IMR-90 (cell line): ENCODE data around the gene HSPB7. TPM values are rescaled to one million over a fixed set of nuclear protein-coding genes. Genes with fewer than 3 reads are reported as not detected.

ENCODE experiments used
- ATAC-seq: fragments of 200-7000 bp; cut with Tn5 transposase; 2 replicates; pipeline ENCODE4 v1.9.1; 2020; ENCODE audit warnings: low read depth, mild to moderate bottlenecking, moderate library complexity
- BruUV-seq: library from RNA; stranded (reverse); fragments of 400-500 nt; replicated peaks from 2 replicates; lab custom pipeline; 2021; lab: Mats Ljungman, UMichigan
- CTCF ChIA-PET: fragments of 300-600 bp; formaldehyde crosslinking; extraction: SDS; loops from one replicate; lab custom pipeline; 2021; ENCODE audit warnings: antibody characterized with exemption; lab: Yijun Ruan, JAX
- POLR2A ChIA-PET: fragments of 300-600 bp; sonication (Branson Sonifier 250); formaldehyde crosslinking; loops from one replicate; lab custom pipeline; 2022; ENCODE audit warnings: antibody characterized with exemption; ENCODE audit not compliant: unreplicated experiment; lab: Charles Lee
- DNase-seq: peaks from one replicate; pipeline ENCODE4 v3.0.0; 2013
- H2AFZ ChIP-seq: replicated peaks from 2 replicates; pipeline ENCODE3; 2013; ENCODE audit warnings: low read length, mild to moderate bottlenecking; ENCODE audit not compliant: poor library complexity
- H2AK5ac ChIP-seq: 2 replicates; pipeline ENCODE4 v1.6.1; 2013; ENCODE audit warnings: low read depth, low read length, inconsistent platforms
- H2AK9ac ChIP-seq: replicated peaks from 2 replicates; pipeline ENCODE3; 2013; ENCODE audit warnings: mild to moderate bottlenecking, low read depth, low read length, moderate library complexity; ENCODE audit not compliant: poor library complexity
- H2BK120ac ChIP-seq: 2 replicates; pipeline ENCODE4 v1.6.1; 2013; ENCODE audit warnings: low read depth, low read length, inconsistent platforms
- H2BK15ac ChIP-seq: 3 replicates; pipeline ENCODE4 v1.6.1; 2013; ENCODE audit warnings: low read depth, low read length, inconsistent platforms
- H2BK20ac ChIP-seq: 2 replicates; pipeline ENCODE4 v1.6.1; 2013; ENCODE audit warnings: low read depth, mild to moderate bottlenecking, inconsistent platforms, low read length, moderate library complexity
- H2BK5ac ChIP-seq: 2 replicates; pipeline ENCODE4 v1.6.1; 2013; ENCODE audit warnings: mild to moderate bottlenecking, low read depth, low read length, inconsistent platforms; ENCODE audit not compliant: poor library complexity, severe bottlenecking
- H3K14ac ChIP-seq: replicated peaks from 2 replicates; pipeline ENCODE4 v1.6.1; 2013; ENCODE audit warnings: low read depth, low read length, inconsistent platforms
- H3K18ac ChIP-seq: 2 replicates; pipeline ENCODE4 v1.6.1; 2013; ENCODE audit warnings: low read depth, low read length, control low read depth
- H3K23ac ChIP-seq: 2 replicates; pipeline ENCODE4 v1.6.1; 2013; ENCODE audit warnings: low read depth, low read length, inconsistent platforms
- H3K27ac ChIP-seq: 2 replicates; pipeline ENCODE4 v1.5.1; 2013; ENCODE audit warnings: mild to moderate bottlenecking, control low read depth, low read length; ENCODE audit not compliant: insufficient read depth
- H3K27me3 ChIP-seq: 2 replicates; pipeline ENCODE4 v1.6.1; 2013; ENCODE audit warnings: low read length; ENCODE audit not compliant: control insufficient read depth, insufficient read depth
- H3K36me3 ChIP-seq: 2 replicates; pipeline ENCODE4 v1.6.1; 2013; ENCODE audit warnings: low read length, mixed read lengths; ENCODE audit not compliant: control insufficient read depth, insufficient read depth
- H3K4ac ChIP-seq: 2 replicates; pipeline ENCODE4 v1.6.1; 2013; ENCODE audit warnings: low read depth, low read length, inconsistent platforms
- H3K4me1 ChIP-seq: 2 replicates; pipeline ENCODE4 v1.6.1; 2013; ENCODE audit warnings: low read length, mixed read lengths; ENCODE audit not compliant: control insufficient read depth, insufficient read depth
- H3K4me2 ChIP-seq: 2 replicates; pipeline ENCODE4 v1.6.1; 2013; ENCODE audit warnings: low read depth, mild to moderate bottlenecking, control low read depth, low read length, moderate library complexity
- H3K4me3 ChIP-seq: 2 replicates; pipeline ENCODE4 v1.5.1; 2013; ENCODE audit warnings: low read depth, mild to moderate bottlenecking, control low read depth, low read length, moderate library complexity; ENCODE audit not compliant: insufficient read depth
- H3K56ac ChIP-seq: 2 replicates; pipeline ENCODE4 v1.6.1; 2013; ENCODE audit warnings: low read length, inconsistent platforms; ENCODE audit not compliant: insufficient read depth; ENCODE audit errors: extremely low read depth
- H3K79me1 ChIP-seq, 2 experiments: 2 replicates each; pipeline ENCODE4 v1.6.1; 2013; ENCODE audit warnings: low read length in 2 of 2, inconsistent platforms in 1 of 2, low read depth in 1 of 2
- H3K9ac ChIP-seq: 2 replicates; pipeline ENCODE4 v1.6.1; 2013; ENCODE audit warnings: low read depth, low read length, control low read depth
- H3K9me1 ChIP-seq: 2 replicates; pipeline ENCODE4 v1.6.1; 2013; ENCODE audit warnings: low read length, inconsistent platforms; ENCODE audit not compliant: insufficient read depth
- H3K9me3 ChIP-seq: 2 replicates; pipeline ENCODE4 v1.6.1; 2013; ENCODE audit warnings: low read length; ENCODE audit not compliant: control insufficient read depth, insufficient read depth
- H4K20me1 ChIP-seq: 2 replicates; pipeline ENCODE4 v1.6.1; 2013; ENCODE audit warnings: low read length, inconsistent platforms; ENCODE audit not compliant: insufficient read depth
- H4K5ac ChIP-seq: 2 replicates; pipeline ENCODE4 v1.6.1; 2013; ENCODE audit warnings: mild to moderate bottlenecking, low read depth, low read length, control low read depth
- H4K8ac ChIP-seq, 2 experiments: 2 replicates each; pipeline ENCODE4 v1.6.1; 2013; ENCODE audit warnings: low read depth in 2 of 2, low read length in 2 of 2, control low read depth in 1 of 2, inconsistent platforms in 1 of 2
- H4K91ac ChIP-seq: 2 replicates; pipeline ENCODE4 v1.6.1; 2013; ENCODE audit warnings: low read depth, low read length, inconsistent platforms; ENCODE audit not compliant: insufficient read depth
- BHLHE40 ChIP-seq: fragments of 150-350 bp; IDR thresholded peaks from 2 replicates; pipeline ENCODE4 v1.6.1; 2016; ENCODE audit warnings: mild to moderate bottlenecking, low read depth, low read length
- FOS ChIP-seq: fragments of 150-350 bp; IDR thresholded peaks from 2 replicates; pipeline ENCODE4 v1.6.1; 2016; ENCODE audit warnings: low read depth, low read length
- MAFK ChIP-seq: IDR thresholded peaks from 2 replicates; pipeline ENCODE4 v1.6.1; 2012; ENCODE audit warnings: low read depth, low read length, improper control_type of control experiment
- MXI1 ChIP-seq: IDR thresholded peaks from 2 replicates; pipeline ENCODE4 v1.6.1; 2012; ENCODE audit warnings: low read depth, mild to moderate bottlenecking, low read length, moderate library complexity, borderline replicate concordance
- RAD21 ChIP-seq: IDR thresholded peaks from 2 replicates; pipeline ENCODE4 v1.6.1; 2012; ENCODE audit warnings: low read length, improper control_type of control experiment
- SMC3 ChIP-seq: fragments of 150-350 bp; IDR thresholded peaks from 2 replicates; pipeline ENCODE4 v1.6.1; 2016; ENCODE audit warnings: low read depth, mild to moderate bottlenecking, antibody characterized with exemption, low read length, moderate library complexity
- USF2 ChIP-seq: fragments of 150-350 bp; IDR thresholded peaks from 2 replicates; pipeline ENCODE4 v1.6.1; 2017; ENCODE audit warnings: mild to moderate bottlenecking, antibody characterized with exemption, low read length, low read depth
- WGBS, 2 experiments: methylation state at CpG; one replicate each; pipeline versions ENCODE4 v1.1.5 to v1.1.7; 2013; ENCODE audit warnings: missing lambda C conversion rate in 2 of 2; ENCODE audit not compliant: insufficient read length in 1 of 2; ENCODE audit errors: extremely low coverage in 2 of 2; 5-methylcytosine and 5-hydroxymethylcytosine counted together
- dilution Hi-C: fragments of 300-500 bp; cut with HindIII; formaldehyde crosslinking; loops from one replicate; pipeline ENCODE4 v1.14.3; 2018; ENCODE audit warnings: low sequenced_read_pairs; ENCODE audit not compliant: unreplicated experiment
- in situ Hi-C: fragments of 300-500 bp; cut with MboI; formaldehyde crosslinking; loops from 3 replicates; pipeline ENCODE4 v1.14.3; 2019; ENCODE audit warnings: low sequenced_read_pairs, inconsistent platforms, mixed read lengths
- intact Hi-C: fragments of 100-400 bp; cut with micrococcal nuclease; formaldehyde crosslinking; loops from 2 replicates; pipeline ENCODE4 v1.10.0; 2022
- polyA plus RNA-seq, 3 experiments: library from polyadenylated mRNA; depleted of rRNA; stranded (reverse); fragments of >200 nt; gene quantifications; 2 replicates each; pipeline ENCODE4 v1.2.3, GENCODE V29; 2012; ENCODE audit warnings: low replicate concordance in 1 of 3
- total RNA-seq: library from RNA; depleted of rRNA; stranded (reverse); fragments of >200 nt; gene quantifications from 2 replicates; pipeline ENCODE4 v1.2.3, GENCODE V29; 2012

HSPB7 gene
- total and polyA plus RNA-seq, 2 of the 4 experiments (the other 2 are of a cell fraction): 0.54 to 3.0 TPM

- Histone ChIP-seq H2BK120ac (no peak overlapping the region), H3K23ac (no peak overlapping the region), H3K4ac (no peak overlapping the region), H3K36me3 (no peaks in the 10 kb centered on the region), H3K27me3 (peaks cover 4% of the 10 kb centered on the region; the same call in 1 of the 2 replicates), H2BK15ac (no peak overlapping the region), H3K27ac (no peak overlapping the region), H3K9me3 (no peaks in the 10 kb centered on the region), H3K14ac (no peak overlapping the region), H3K56ac (no peak overlapping the region), H3K4me1 (no peaks in the 10 kb centered on the region), H2AFZ (no peak overlapping the region), H4K8ac (no peak overlapping the region), H2BK5ac (no peak overlapping the region), H3K4me2 (no peak overlapping the region), H4K20me1 (0 out of 2 replicates have a peak, but pooled peaks cover 4% of the 10 kb centered on the region), H3K4me3 (no peak overlapping the region), H4K91ac (no peak overlapping the region), H3K79me1 (no peaks in the 10 kb centered on the region), H2BK20ac (no peak overlapping the region), H2AK5ac (no peak overlapping the region), H4K5ac (no peak overlapping the region), H3K18ac (no peak overlapping the region), H3K9ac (no peak overlapping the region), H2AK9ac (no peak overlapping the region), H3K9me1 (no peaks in the 10 kb centered on the region)
- WGBS, 2 experiments: no CpG with 5 or more reads among the region's 11 CpGs
- DNase-seq (no peak), ATAC-seq (no peak)
- in situ Hi-C loops: no loop called here
- POLR2A ChIA-PET: no interaction called here
- CTCF ChIA-PET: interaction anchor here (0.6 to 1.4 kb wide), 2 partner anchors 214 to 319 kb away, joined by 4 to 5 read pairs; no protein-coding TSS in a partner anchor
- intact Hi-C loops: loop anchor here (5.0 kb wide), 1 partner anchor 214 kb away; no protein-coding TSS in a partner anchor
- BruUV-seq: no TSS peak
- dilution Hi-C loops: no loop called here
- no peak for TF ChIP-seq MXI1
- no peak for TF ChIP-seq BHLHE40
- no peak for TF ChIP-seq RAD21
- TF ChIP-seq USF2: no peak
- no peak for TF ChIP-seq FOS
- no peak for TF ChIP-seq SMC3
- no peak for TF ChIP-seq MAFK
These were observed 11.8 kb downstream of the HSPB7 start for GRCh38 chr1:16006010-16006409.
